HG03066 (cell line): ENCODE results near the gene DDX27.
"Not testable (repeated sequence)": the region's sequence is repeated elsewhere in the genome, so short reads cannot be mapped to it uniquely, and the experiment has no call there.

Source experiments
- ATAC-seq: cut with Tn5 transposase; IDR thresholded peaks from one replicate; pipeline ENCODE4 v1.9.1; 2021; ENCODE audit warnings: low read depth; ENCODE audit not compliant: unreplicated experiment

DDX27 gene

GRCh38 chr20:49199729-49200293 is 19.4 kb upstream of the DDX27 start:
- no peak for ATAC-seq

GRCh38 chr20:49203011-49203410 is 16.2 kb upstream of the DDX27 start:
- ATAC-seq: no peak

- no peak for ATAC-seq
Measured at GRCh38 chr20:49203746-49204145, 15.5 kb upstream of the DDX27 start.

GRCh38 chr20:49207076-49207475 is 12.1 kb upstream of the DDX27 start:
- no peak for ATAC-seq

GRCh38 chr20:49210101-49210756 is 9.0 kb upstream of the DDX27 start:
- ATAC-seq: no peak

- no peak for ATAC-seq
Measured at GRCh38 chr20:49210757-49211110, 8.5 kb upstream of the DDX27 start.

- no peak for ATAC-seq
Measured at GRCh38 chr20:49214571-49214970, 4.6 kb upstream of the DDX27 start.

DNA sequence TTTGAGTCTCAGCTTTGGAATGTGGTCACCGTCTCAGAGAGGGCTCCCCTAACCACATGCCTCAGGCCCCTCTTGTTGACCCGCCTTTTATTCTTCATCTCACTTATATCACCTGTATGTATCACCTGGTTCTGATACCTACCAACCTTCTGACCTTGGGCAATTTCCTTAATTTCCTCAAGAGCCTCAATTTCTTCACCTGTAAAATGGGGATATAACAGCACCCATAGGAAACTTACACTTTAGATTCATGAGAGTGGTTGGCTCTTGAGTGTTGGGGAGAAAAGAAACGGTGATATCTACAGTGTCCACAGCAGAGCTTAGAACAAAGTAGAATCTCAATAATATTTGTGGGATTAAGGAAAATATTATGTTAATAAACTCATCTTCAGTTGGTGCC is 4.0 kb upstream of the DDX27 start:
- ATAC-seq: no peak

DNA sequence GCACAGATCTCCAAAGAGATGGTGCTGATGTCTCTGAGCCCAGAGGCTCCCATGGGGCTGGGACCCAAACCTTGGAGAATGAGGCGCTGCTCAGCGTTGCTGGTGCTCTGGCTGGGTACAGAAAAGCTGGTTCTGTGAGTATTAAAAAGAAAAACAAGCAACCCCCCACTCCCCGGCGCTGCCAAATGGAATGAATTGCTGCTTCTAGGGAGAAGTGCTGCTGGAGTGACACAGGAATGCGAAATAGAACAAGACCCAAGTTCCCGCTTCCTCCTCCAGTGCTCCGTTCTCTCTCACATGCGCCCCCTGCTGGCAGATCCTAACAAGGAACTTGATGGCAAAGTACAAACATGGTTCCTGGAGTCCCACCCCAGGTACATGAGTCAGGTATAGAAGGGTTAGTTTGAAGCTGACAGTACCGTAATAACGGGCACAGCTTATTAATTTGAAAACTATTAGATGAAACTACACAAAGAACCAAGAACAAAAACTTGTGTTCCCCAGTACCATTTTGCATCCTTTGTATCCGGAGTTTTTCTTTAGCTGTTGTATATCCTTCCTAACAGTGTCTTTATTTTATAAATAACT is 2.1 kb upstream of the DDX27 start:
- no peak for ATAC-seq

DNA sequence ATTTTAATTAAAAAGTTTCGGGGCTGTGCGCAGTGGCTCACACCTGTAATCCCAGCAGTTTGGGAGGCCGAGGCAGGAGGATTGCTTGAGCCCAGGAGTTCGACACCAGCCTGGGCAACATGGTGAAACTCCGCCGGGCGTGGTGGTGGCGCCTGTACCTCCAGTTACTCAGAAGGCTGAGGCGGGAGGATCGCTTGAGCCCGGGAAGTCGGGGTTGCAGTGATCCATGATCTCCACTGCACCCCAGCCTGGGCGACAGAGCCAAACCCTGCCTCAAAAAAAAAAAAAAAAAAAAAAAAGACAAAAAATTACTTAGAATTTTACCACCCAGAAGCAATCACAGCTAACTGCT is 501 bp upstream of the DDX27 start:
- ATAC-seq: not testable (repeated sequence)

- no peak for ATAC-seq
Measured at GRCh38 chr20:49219924-49220831, 962 bp downstream of the DDX27 start.

GRCh38 chr20:49225896-49226295 is 6.7 kb downstream of the DDX27 start:
- ATAC-seq: no peak

- no peak for ATAC-seq
Measured at GRCh38 chr20:49228676-49229075, 9.5 kb downstream of the DDX27 start.

GRCh38 chr20:49229381-49229780 is 10.2 kb downstream of the DDX27 start:
- no peak for ATAC-seq

GRCh38 chr20:49230021-49230420 is 10.8 kb downstream of the DDX27 start:
- ATAC-seq: no peak

DNA sequence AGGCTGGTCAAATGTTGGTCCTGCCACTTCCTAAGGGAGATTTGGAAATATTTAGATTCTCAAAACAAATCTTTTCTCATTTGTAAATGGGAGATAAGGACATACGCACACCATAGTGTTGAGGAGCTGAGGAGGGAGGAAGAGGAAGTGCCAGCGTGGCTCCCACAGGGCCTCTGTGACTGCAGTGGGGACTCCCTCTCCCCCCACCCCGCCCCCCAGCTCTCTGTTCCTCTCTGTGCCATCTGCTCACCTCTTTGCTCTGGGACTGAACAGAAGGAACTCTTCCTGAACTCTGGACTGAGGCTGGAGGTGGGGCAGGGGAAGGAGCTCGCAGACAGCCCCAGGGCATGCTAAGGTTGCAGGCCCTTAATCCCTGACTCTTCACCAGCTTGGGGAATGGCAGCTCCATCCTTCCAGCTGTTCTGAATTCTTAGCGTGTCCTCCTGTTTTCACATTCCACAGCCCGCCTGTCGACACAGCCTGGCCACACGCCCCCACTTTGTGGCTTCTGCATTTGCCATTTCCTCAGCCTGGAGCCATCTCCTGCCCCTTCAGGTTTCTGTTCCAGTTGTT is 11.4 kb downstream of the DDX27 start:
- no peak for ATAC-seq

GRCh38 chr20:49231471-49231870 is 12.3 kb downstream of the DDX27 start:
- ATAC-seq: no peak

GRCh38 chr20:49233226-49233625 is 14.0 kb downstream of the DDX27 start:
- no peak for ATAC-seq

GRCh38 chr20:49234831-49235230 is 15.6 kb downstream of the DDX27 start:
- ATAC-seq: no peak

- ATAC-seq: no peak
Measured at GRCh38 chr20:49236301-49236700, 17.1 kb downstream of the DDX27 start.

DNA sequence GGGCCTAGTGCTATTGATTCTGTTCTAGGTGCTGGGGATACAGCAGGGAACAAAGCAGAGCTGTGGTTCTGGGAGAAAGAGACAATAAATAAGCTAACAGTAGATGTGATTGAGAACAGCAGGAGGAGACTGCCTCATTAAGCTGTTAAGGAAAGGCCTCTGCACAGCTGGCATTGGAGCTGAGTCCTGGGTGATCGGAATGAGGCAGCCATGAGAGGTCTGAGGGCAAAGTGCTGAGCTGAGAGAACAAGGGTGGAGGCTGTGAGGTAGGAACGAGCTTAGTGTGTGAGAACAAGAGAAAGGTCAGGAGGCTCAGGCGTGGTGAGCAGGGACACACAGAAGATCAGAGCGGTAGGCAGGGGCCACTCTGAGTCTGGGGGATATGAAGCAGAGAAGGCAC is 18.3 kb downstream of the DDX27 start:
- ATAC-seq: no peak
